H1 (cell line): ENCODE results near the gene LRRC14B. TPM values are rescaled to one million over a fixed set of nuclear protein-coding genes. Genes with fewer than 3 reads are reported as not detected.

Source experiments
- CTBP2 ChIP-seq: IDR thresholded peaks from 2 replicates; pipeline ENCODE4 v1.7.0; 2011; ENCODE audit warnings: borderline replicate concordance, mild to moderate bottlenecking, moderate library complexity, mixed read lengths, low read length; ENCODE audit not compliant: insufficient read depth, insufficient read length
- FOSL1 ChIP-seq: IDR thresholded peaks from 2 replicates; pipeline ENCODE4 v1.6.1; 2011; ENCODE audit warnings: mild to moderate bottlenecking, low read depth, low read length, moderate library complexity; ENCODE audit not compliant: insufficient read depth
- HDAC2 ChIP-seq, 2 experiments: fragments of 300-600 bp in 1 of 2; sonication (generic) in 1 of 2; IDR thresholded peaks; 2 replicates each; pipeline ENCODE4 v1.6.1; 2011 to 2012; ENCODE audit warnings: low read depth in 2 of 2, low read length in 2 of 2, mild to moderate bottlenecking in 2 of 2, moderate library complexity in 2 of 2, borderline replicate concordance in 1 of 2, inconsistent platforms in 1 of 2
- MAX ChIP-seq: IDR thresholded peaks from 2 replicates; pipeline ENCODE4 v1.6.1; 2012; ENCODE audit warnings: inconsistent platforms
- PHF8 ChIP-seq: fragments of 200-600 bp; sonication (generic); conservative IDR thresholded peaks from 2 replicates; pipeline ENCODE4 v1.7.1; 2012; ENCODE audit warnings: low read depth, mild to moderate bottlenecking, inconsistent platforms, low read length, moderate library complexity
- RAD21 ChIP-seq, 2 experiments: IDR thresholded peaks in 1 of 2; conservative IDR thresholded peaks in 1 of 2; 2 replicates each; pipeline ENCODE4 v1.6.1; 2011; ENCODE audit warnings: low read depth in 2 of 2, low read length in 2 of 2, improper control_type of control experiment in 1 of 2, inconsistent platforms in 1 of 2, mild to moderate bottlenecking in 1 of 2, moderate library complexity in 1 of 2
- SIX5 ChIP-seq: IDR thresholded peaks from 2 replicates; pipeline ENCODE4 v1.6.1; 2011; ENCODE audit warnings: mild to moderate bottlenecking, low read depth, low read length
- polyA plus RNA-seq, 7 experiments: library from polyadenylated mRNA; depleted of rRNA in 3 of 7; stranded (reverse) in 5 of 7; unstranded in 2 of 7; fragments of >200 nt in 5 of 7; fragments of 200-250 nt in 2 of 7; gene quantifications; 1 replicate in 5 of 7; 2 replicates in 1 of 7; 4 replicates in 1 of 7; pipeline versions ENCODE4 v1.2.1 to v1.2.3, GENCODE V29; 2011 to 2013; ENCODE audit warnings: missing spikeins in 2 of 7, mixed read lengths in 2 of 7
- total RNA-seq: library from RNA; stranded (reverse); fragmentation: NEBNext Ultra II Directional; extraction: Animal tissue kit (Norgen Biotek cat#: 25700); gene quantifications from 2 replicates; pipeline ENCODE4 v1.2.1, GENCODE V29; 2021

Gene LRRC14B
- total and polyA plus RNA-seq, 2 of the 8 experiments (the other 6 are each of a cell fraction or from before 2014, with no cell fraction given): not detected

- no peak for TF ChIP-seq MAX
- no peak for TF ChIP-seq FOSL1
- no peak for TF ChIP-seq PHF8
- TF ChIP-seq RAD21 (IDR thresholded peaks at IDR 0.05 in 1 of 2, conservative IDR thresholded peaks at IDR 0.05 in 1 of 2; ENCODE audit: low read depth in 2 of 2, low read length in 2 of 2): no peak
- no peak for TF ChIP-seq HDAC2 (IDR thresholded peaks at IDR 0.05; ENCODE audit: borderline replicate concordance in 1 of 2, low read depth in 2 of 2, low read length in 2 of 2)
- no peak for TF ChIP-seq SIX5
- no peak for TF ChIP-seq CTBP2
Measured at GRCh38 chr5:160921-161802, 30.1 kb upstream of the LRRC14B start (continued).
